Activated naive CD8-positive, alpha-beta T cell treated with anti-CD3 and anti-CD28 coated beads, Interleukin-2, amount 10 ng/mL, durations not matched to agents 7 days and 5 days (primary cell): ENCODE results near the gene GNS. TPM values are rescaled to one million over a fixed set of nuclear protein-coding genes. Genes with fewer than 3 reads are reported as not detected.
"Not testable (repeated sequence)": the region's sequence is repeated elsewhere in the genome, so short reads cannot be mapped to it uniquely, and the experiment has no call there.

Experiments used
- ATAC-seq: fragments of 150-1000 bp; cut with Tn5 transposase; one replicate; pipeline ENCODE4 v1.10.0; 2021; ENCODE audit warnings: low read depth, moderate library complexity
- POLR2A ChIA-PET: fragments of 350-600 bp; sonication (Branson Sonifier 250); formaldehyde crosslinking; loops from one replicate; lab custom pipeline; 2021; ENCODE audit warnings: antibody characterized with exemption; lab: Charles Lee
- DNase-seq: peaks from one replicate; pipeline ENCODE4 v3.0.0; 2021
- H3K27ac Mint-ChIP-seq: one replicate; pipeline ENCODE4 v1.8.0; 2022; ENCODE audit warnings: mild to moderate bottlenecking, mixed read lengths
- H3K27me3 Mint-ChIP-seq: one replicate; pipeline ENCODE4 v1.8.0; 2022; ENCODE audit warnings: mild to moderate bottlenecking, moderate library complexity, mixed read lengths
- H3K36me3 Mint-ChIP-seq: one replicate; pipeline ENCODE4 v1.8.0; 2021; ENCODE audit warnings: mild to moderate bottlenecking, mixed read lengths
- H3K4me1 Mint-ChIP-seq: one replicate; pipeline ENCODE4 v1.8.0; 2021; ENCODE audit warnings: mixed read lengths
- H3K4me3 Mint-ChIP-seq: one replicate; pipeline ENCODE4 v1.8.0; 2022; ENCODE audit warnings: mild to moderate bottlenecking, moderate library complexity, mixed read lengths
- H3K9me3 Mint-ChIP-seq: one replicate; pipeline ENCODE4 v1.8.0; 2021; ENCODE audit warnings: mixed read lengths
- total RNA-seq, 2 experiments: library from RNA; stranded (reverse); gene quantifications; one replicate each; pipeline ENCODE4 v1.2.3, GENCODE V29; 2021

Gene GNS
- total RNA-seq, 2 experiments from 2014 or later = 28.6 to 32.0 TPM

DNA sequence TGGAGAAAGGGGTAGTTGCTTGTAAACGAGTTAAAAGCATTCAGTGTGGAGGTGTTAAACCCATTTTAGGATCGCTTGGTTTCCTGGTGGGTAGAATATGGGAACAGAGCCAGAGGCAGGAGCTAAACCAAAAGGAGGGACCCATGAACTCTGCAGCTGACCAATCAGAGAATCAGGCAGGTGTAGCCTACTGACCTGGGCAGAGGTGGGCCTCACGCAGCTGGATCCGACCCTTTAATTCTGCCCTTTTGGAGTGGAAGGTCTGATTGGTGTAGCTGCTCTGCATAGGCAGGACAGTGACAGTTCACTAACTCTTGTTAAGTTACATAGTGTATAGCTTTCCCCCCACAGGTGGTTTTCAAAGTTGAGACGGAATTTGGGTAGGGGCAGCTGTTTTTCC, 63.7 kb downstream of the GNS start:
- Mint-ChIP-seq H3K36me3 (peaks cover 30% of the 10 kb centered on the region), H3K4me3 (no peak overlapping the region), H3K4me1 (peaks cover 42% of the 10 kb centered on the region), H3K9me3 (no peaks in the 10 kb centered on the region), H3K27ac (no peak overlapping the region), H3K27me3 (no peaks in the 10 kb centered on the region)
- DNase-seq = no peak
- POLR2A ChIA-PET = interaction anchor here (0.6 to 1.7 kb wide), 4 partner anchors 11 to 198 kb away, joined by 3 to 6 read pairs (median 4); partner anchors contain the start of gene RASSF3
- ATAC-seq = no peak

GRCh38 chr12:64694130-64695040, 64.8 kb downstream of the GNS start:
- Mint-ChIP-seq H3K4me1 (peaks cover 34% of the 10 kb centered on the region), H3K4me3 (no peak overlapping the region), H3K36me3 (peaks cover 25% of the 10 kb centered on the region), H3K27ac (peak overlapping the region; percentile 9), H3K27me3 (no peaks in the 10 kb centered on the region), H3K9me3 (no peaks in the 10 kb centered on the region)
- POLR2A ChIA-PET = interaction anchor here (0.9 to 1.7 kb wide), 4 partner anchors 16 to 145 kb away, joined by 3 to 4 read pairs (median 4); no protein-coding TSS in a partner anchor
- DNase-seq (no peak), ATAC-seq (no peak)

DNA sequence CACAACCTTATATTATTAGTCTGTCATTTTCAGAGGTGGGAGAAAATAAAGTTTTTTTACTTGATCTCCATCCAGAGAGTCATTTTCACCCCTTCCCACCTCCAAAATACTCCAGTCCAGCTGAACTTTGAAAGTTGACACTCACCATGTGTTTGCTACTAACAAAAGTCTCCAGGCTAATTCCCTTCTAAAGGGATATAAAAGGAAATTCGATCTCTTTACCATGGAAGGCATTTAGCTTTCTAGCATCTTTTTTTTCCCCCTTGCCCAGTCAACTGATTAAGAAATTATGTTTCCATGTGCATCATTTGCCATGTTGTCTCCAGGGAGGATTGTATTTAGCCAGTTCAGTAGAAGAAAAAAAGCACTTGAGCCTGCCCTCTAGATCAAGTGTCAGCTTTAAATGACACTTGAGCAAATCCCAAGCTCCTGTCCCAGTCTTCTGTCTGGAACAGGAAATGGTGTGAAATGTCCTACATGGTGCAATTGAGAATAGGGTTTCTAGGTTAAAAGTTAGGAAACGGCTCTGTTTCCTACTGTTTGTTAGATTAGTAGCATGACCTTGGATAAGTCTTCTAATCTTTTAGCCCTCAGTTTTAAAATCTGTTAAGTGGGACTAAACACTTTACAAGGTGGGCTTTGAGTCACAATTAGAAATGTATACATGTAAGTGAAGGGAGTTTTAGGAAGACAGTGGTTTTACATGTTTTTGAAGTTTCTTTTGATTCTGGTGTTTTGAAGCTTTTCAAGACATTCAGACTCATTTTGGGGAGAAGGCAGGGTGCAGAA, 67.2 kb downstream of the GNS start:
- ATAC-seq (no peak), DNase-seq (no peak)
- H3K4me3 Mint-ChIP-seq = no peak overlapping the region
- no peaks in the 10 kb centered on the region for H3K27me3 Mint-ChIP-seq
- POLR2A ChIA-PET = no interaction called here
- peak overlapping the region; percentile 25 for H3K27ac Mint-ChIP-seq
- peaks cover 33% of the 10 kb centered on the region for H3K36me3 Mint-ChIP-seq
- H3K9me3 Mint-ChIP-seq = no peaks in the 10 kb centered on the region
- H3K4me1 Mint-ChIP-seq = peaks cover 49% of the 10 kb centered on the region

- Mint-ChIP-seq H3K4me1 (peaks cover 48% of the 10 kb centered on the region), H3K36me3 (peaks cover 36% of the 10 kb centered on the region), H3K9me3 (no peaks in the 10 kb centered on the region), H3K27me3 (no peaks in the 10 kb centered on the region), H3K27ac (no peak overlapping the region), H3K4me3 (no peak overlapping the region)
- no peak for ATAC-seq
- POLR2A ChIA-PET = no interaction called here
- DNase-seq = no peak
Observed at GRCh38 chr12:64691227-64691794, 67.9 kb downstream of the GNS start.

- not testable (repeated sequence) for H3K4me3 Mint-ChIP-seq, H3K9me3 Mint-ChIP-seq, H3K27me3 Mint-ChIP-seq, DNase-seq, ATAC-seq, H3K27ac Mint-ChIP-seq
- Mint-ChIP-seq H3K36me3 (peaks cover 43% of the 10 kb centered on the region), H3K4me1 (peaks cover 52% of the 10 kb centered on the region)
- POLR2A ChIA-PET = interaction anchor here (3.0 kb wide), 1 partner anchor 80 kb away, joined by 17 read pairs; the partner anchor contains the start of gene RASSF3
Observed at GRCh38 chr12:64690236-64690635, 69.0 kb downstream of the GNS start.

DNA sequence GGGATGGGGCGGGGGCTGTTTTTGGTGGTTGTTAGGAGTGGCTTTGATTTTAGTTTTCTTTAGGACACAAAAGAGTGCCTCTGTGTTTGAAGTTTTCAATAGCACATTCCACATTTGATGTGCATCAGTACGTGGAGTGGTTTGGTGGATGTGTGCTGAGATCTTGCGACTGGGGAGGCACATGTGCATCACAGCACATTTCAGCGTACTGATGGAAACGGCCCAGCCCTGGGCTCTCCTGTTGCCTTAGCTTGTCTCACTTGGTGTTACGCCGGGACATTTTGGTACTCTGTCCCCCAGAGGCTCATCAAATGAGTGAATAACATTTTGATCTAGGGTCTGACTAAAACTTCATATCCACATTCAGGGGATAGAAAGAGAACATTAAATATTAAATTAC, 70.5 kb downstream of the GNS start:
- Mint-ChIP-seq H3K4me3 (peak overlapping the region; percentile 64), H3K4me1 (peaks cover 57% of the 10 kb centered on the region), H3K36me3 (peaks cover 40% of the 10 kb centered on the region), H3K9me3 (no peaks in the 10 kb centered on the region), H3K27ac (peak overlapping the region; percentile 81), H3K27me3 (no peaks in the 10 kb centered on the region)
- ATAC-seq (no peak), DNase-seq (no peak)
- POLR2A ChIA-PET = interaction anchor here (0.7 to 3.0 kb wide), 4 partner anchors 12 to 78 kb away, joined by 3 to 17 read pairs (median 6); partner anchors contain the start of gene RASSF3

DNA sequence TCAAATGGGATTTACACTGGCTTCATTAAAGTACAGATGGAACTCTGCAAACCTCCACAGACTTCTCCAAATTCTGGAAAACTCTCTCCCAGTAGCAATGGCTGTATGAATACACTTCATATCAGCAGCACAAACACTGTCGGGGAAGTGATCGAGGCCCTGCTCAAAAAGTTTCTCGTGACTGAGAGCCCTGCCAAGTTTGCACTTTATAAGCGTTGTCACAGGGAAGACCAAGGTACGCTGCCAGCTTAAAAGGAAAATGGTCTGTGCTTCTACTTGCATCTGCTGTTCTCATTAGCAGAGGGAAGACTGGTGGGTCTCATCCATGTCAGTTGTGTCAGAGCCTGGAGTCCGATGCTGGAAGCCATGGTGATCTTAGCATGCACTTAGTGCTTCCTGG, 71.0 kb downstream of the GNS start:
- peaks cover 41% of the 10 kb centered on the region for H3K36me3 Mint-ChIP-seq
- H3K27ac Mint-ChIP-seq = peak overlapping the region; percentile 81
- no peaks in the 10 kb centered on the region for H3K9me3 Mint-ChIP-seq
- POLR2A ChIA-PET = interaction anchor here (1.0 to 3.0 kb wide), 2 partner anchors 18 to 78 kb away, joined by 3 to 17 read pairs; partner anchors contain the start of gene RASSF3
- peaks cover 61% of the 10 kb centered on the region for H3K4me1 Mint-ChIP-seq
- H3K4me3 Mint-ChIP-seq = peak overlapping the region; percentile 64
- no peaks in the 10 kb centered on the region for H3K27me3 Mint-ChIP-seq
- ATAC-seq (no peak), DNase-seq (no peak)

- Mint-ChIP-seq H3K36me3 (peaks cover 43% of the 10 kb centered on the region), H3K4me3 (peak overlapping the region; percentile 64), H3K27me3 (no peaks in the 10 kb centered on the region), H3K27ac (peak overlapping the region; percentile 81), H3K9me3 (no peaks in the 10 kb centered on the region), H3K4me1 (peaks cover 65% of the 10 kb centered on the region)
- DNase-seq = no peak
- POLR2A ChIA-PET = interaction anchor here (1.0 to 3.0 kb wide), 2 partner anchors 18 to 77 kb away, joined by 3 to 17 read pairs; partner anchors contain the start of gene RASSF3
- ATAC-seq = peak; percentile 12
Observed at GRCh38 chr12:64687816-64688215, 71.4 kb downstream of the GNS start.

GRCh38 chr12:64685605-64686004, 73.6 kb downstream of the GNS start:
- ATAC-seq (no peak), DNase-seq (no peak)
- Mint-ChIP-seq H3K36me3 (peaks cover 33% of the 10 kb centered on the region), H3K4me1 (peaks cover 69% of the 10 kb centered on the region), H3K9me3 (no peaks in the 10 kb centered on the region), H3K27me3 (no peaks in the 10 kb centered on the region), H3K27ac (peak overlapping the region; percentile 79), H3K4me3 (no peak overlapping the region)
- POLR2A ChIA-PET = interaction anchor here (0.7 to 3.3 kb wide), 2 partner anchors 16 to 76 kb away, joined by 4 to 18 read pairs; no protein-coding TSS in a partner anchor

DNA sequence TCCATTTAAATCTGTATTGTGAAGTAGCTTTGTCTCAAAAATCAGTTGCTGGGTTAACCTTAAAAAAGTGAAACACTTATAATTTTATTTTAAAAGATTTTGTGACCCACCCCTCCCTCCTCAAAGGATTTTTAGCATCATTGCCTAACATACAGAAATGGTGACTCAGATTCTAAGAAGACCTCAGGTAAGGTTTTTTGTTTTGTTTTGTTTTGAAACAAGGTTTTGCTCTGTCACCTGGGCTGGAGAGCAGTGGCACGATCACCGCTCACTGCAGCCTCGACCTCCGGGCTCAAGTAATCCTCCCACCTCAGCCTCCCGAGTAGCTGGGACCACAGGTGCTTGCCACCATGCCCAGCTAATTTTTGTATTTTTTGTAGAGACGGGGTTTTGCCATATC, 74.2 kb downstream of the GNS start:
- peaks cover 33% of the 10 kb centered on the region for H3K36me3 Mint-ChIP-seq
- H3K4me3 Mint-ChIP-seq = peak overlapping the region; percentile 43
- DNase-seq (no peak), ATAC-seq (peak; percentile 7)
- POLR2A ChIA-PET = interaction anchor here (0.6 to 3.3 kb wide), 5 partner anchors 10 to 90 kb away, joined by 3 to 18 read pairs (median 5); no protein-coding TSS in a partner anchor
- H3K27me3 Mint-ChIP-seq = no peaks in the 10 kb centered on the region
- peak overlapping the region; percentile 79 for H3K27ac Mint-ChIP-seq
- H3K4me1 Mint-ChIP-seq = peaks cover 71% of the 10 kb centered on the region
- H3K9me3 Mint-ChIP-seq = no peaks in the 10 kb centered on the region

GRCh38 chr12:64683816-64684543, 75.2 kb downstream of the GNS start:
- ATAC-seq (no peak), DNase-seq (no peak)
- Mint-ChIP-seq H3K4me1 (peaks cover 77% of the 10 kb centered on the region), H3K27ac (peak overlapping the region; percentile 79), H3K36me3 (peaks cover 33% of the 10 kb centered on the region), H3K4me3 (peak overlapping the region; percentile 71), H3K27me3 (no peaks in the 10 kb centered on the region), H3K9me3 (no peaks in the 10 kb centered on the region)
- POLR2A ChIA-PET = interaction anchor here (0.7 to 3.3 kb wide), 6 partner anchors 9 to 74 kb away, joined by 3 to 18 read pairs (median 5); no protein-coding TSS in a partner anchor
